ENCODE measurements around the gene CNIH2. TPM values are rescaled to one million over a fixed set of nuclear protein-coding genes. Genes with fewer than 3 reads are reported as not detected.

Gene CNIH2
- total RNA-seq, 2 donors from 2014 or later = 1.1 to 1.2 TPM

Other genes with a start within 250 kb of the CNIH2 start
- gene GAL3ST3, start 229.0 kb upstream of the CNIH2 start, total RNA-seq = not detected
- gene SF3B2, start 225.8 kb upstream of the CNIH2 start, total RNA-seq = 100 to 1,000 TPM; 123 to 131 TPM
- gene PACS1, start 207.9 kb upstream of the CNIH2 start, total RNA-seq = 10 to 100 TPM; 17.1 to 19.2 TPM
- gene KLC2, start 20.5 kb upstream of the CNIH2 start, total RNA-seq = 10 to 100 TPM; 17.3 to 23.4 TPM
- 100 to 1,000 TPM; 208 to 210 TPM for gene RAB1B, start 9.5 kb upstream of the CNIH2 start, total RNA-seq
- gene YIF1A, start 11.0 kb downstream of the CNIH2 start, total RNA-seq = 100 to 1,000 TPM in 1 of 2 donors, 10 to 100 TPM in 1; 87.8 to 101 TPM
- gene TMEM151A, start 13.7 kb downstream of the CNIH2 start, total RNA-seq = under 1 TPM; 0.14 to 0.18 TPM
- gene CD248, start 38.9 kb downstream of the CNIH2 start, total RNA-seq = 10 to 100 TPM in 1 of 2 donors, 1 to 10 TPM in 1; 4.5 to 13.7 TPM
- 10 to 100 TPM; 10.3 to 10.6 TPM for gene RIN1, start 58.3 kb downstream of the CNIH2 start, total RNA-seq
- gene BRMS1, start 66.9 kb downstream of the CNIH2 start, total RNA-seq = 10 to 100 TPM; 42.5 to 46.3 TPM
- gene B4GAT1, start 69.5 kb downstream of the CNIH2 start, total RNA-seq = 10 to 100 TPM; 13.1 to 17.1 TPM
- gene SLC29A2, start 93.6 kb downstream of the CNIH2 start, total RNA-seq = 10 to 100 TPM; 16.3 to 31.1 TPM
- under 1 TPM in 1 of 2 donors, not detected in 1; 0.39 TPM for gene NPAS4, start 142.9 kb downstream of the CNIH2 start, total RNA-seq
- 10 to 100 TPM; 46.9 to 59.4 TPM for gene MRPL11, start 160.7 kb downstream of the CNIH2 start, total RNA-seq
- gene PELI3, start 188.7 kb downstream of the CNIH2 start, total RNA-seq = 1 to 10 TPM; 4.7 to 5.2 TPM
- gene DPP3, start 202.3 kb downstream of the CNIH2 start, total RNA-seq = 10 to 100 TPM; 75.0 to 91.4 TPM
- 10 to 100 TPM; 29.8 to 34.8 TPM for gene BBS1, start 232.5 kb downstream of the CNIH2 start, total RNA-seq